ENCODE data around the gene PLK5.

DNA sequence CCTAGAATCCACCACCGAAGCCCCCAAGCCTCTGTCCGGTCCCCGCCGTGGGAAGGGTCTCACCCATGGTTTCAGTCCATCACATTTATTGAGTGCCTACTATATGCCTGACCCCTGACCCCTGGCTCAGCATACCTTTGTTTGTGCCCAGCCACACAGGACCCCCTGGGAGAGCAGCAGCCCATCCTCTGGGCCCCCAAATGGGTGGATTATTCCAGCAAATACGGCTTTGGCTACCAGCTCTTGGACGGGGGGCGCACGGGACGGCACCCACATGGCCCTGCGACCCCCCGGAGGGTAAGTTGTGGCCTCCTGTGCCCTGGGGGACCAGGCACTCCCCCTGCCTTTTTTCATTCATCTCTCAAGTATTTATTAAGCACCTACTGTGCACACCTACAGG, 7.7 kb downstream of the PLK5 start:
- TF ChIP-seq, protein P1, sequence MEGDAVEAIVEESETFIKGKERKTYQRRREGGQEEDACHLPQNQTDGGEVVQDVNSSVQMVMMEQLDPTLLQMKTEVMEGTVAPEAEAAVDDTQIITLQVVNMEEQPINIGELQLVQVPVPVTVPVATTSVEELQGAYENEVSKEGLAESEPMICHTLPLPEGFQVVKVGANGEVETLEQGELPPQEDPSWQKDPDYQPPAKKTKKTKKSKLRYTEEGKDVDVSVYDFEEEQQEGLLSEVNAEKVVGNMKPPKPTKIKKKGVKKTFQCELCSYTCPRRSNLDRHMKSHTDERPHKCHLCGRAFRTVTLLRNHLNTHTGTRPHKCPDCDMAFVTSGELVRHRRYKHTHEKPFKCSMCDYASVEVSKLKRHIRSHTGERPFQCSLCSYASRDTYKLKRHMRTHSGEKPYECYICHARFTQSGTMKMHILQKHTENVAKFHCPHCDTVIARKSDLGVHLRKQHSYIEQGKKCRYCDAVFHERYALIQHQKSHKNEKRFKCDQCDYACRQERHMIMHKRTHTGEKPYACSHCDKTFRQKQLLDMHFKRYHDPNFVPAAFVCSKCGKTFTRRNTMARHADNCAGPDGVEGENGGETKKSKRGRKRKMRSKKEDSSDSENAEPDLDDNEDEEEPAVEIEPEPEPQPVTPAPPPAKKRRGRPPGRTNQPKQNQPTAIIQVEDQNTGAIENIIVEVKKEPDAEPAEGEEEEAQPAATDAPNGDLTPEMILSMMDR (IDR thresholded peaks at IDR 0.05; ENCODE audit: low read length): no peak
- no peak for TF ChIP-seq EZH2 (IDR thresholded peaks at IDR 0.05; ENCODE audit: borderline replicate concordance, low read length)

All from OCI-LY1 (cell line).